CD4-positive, alpha-beta T cell (primary cell): ENCODE results near the gene HBG2. TPM values are rescaled to one million over a fixed set of nuclear protein-coding genes. Genes with fewer than 3 reads are reported as not detected.
"Not testable (repeated sequence)": the region's sequence is repeated elsewhere in the genome, so short reads cannot be mapped to it uniquely, and the experiment has no call there.

Experiments
- ATAC-seq: fragments of 200-7000 bp; cut with Tn5 transposase; one replicate; pipeline ENCODE4 v1.10.0; 2022; ENCODE audit warnings: mild to moderate bottlenecking; ENCODE audit not compliant: poor library complexity
- CTCF ChIA-PET: fragments of 350-600 bp; sonication (Branson Sonifier 250); formaldehyde crosslinking; loops from one replicate; lab custom pipeline; 2021; ENCODE audit warnings: antibody characterized with exemption, inconsistent platforms; lab: Charles Lee
- POLR2A ChIA-PET: fragments of 350-600 bp; sonication (Branson Sonifier 250); formaldehyde crosslinking; loops from one replicate; lab custom pipeline; 2021; ENCODE audit warnings: antibody characterized with exemption, inconsistent platforms; lab: Charles Lee
- DNase-seq, 14 experiments: peaks; one replicate each; pipeline ENCODE4 v3.0.0-alpha.2; 2013 to 2020; ENCODE audit warnings: mixed read lengths in 2 of 14
- H3K27ac ChIP-seq, 2 donors: one replicate each; pipeline versions ENCODE4 v1.5.1 to v1.7.0; 2013; ENCODE audit warnings: low read length in 2 of 2, low read depth in 1 of 2, mild to moderate bottlenecking in 1 of 2
- H3K27me3 ChIP-seq, 2 experiments: 1 replicate in 1 of 2; 2 replicates in 1 of 2; pipeline versions ENCODE4 v1.6.1 to v1.7.0; 2013; ENCODE audit warnings: low read length in 2 of 2, control low read depth in 1 of 2, mild to moderate bottlenecking in 1 of 2, moderate library complexity in 1 of 2; ENCODE audit not compliant: insufficient read depth in 2 of 2, control insufficient read depth in 1 of 2
- H3K36me3 ChIP-seq: one replicate; pipeline ENCODE4 v1.6.1; 2013; ENCODE audit warnings: low read length, control low read depth; ENCODE audit not compliant: insufficient read depth
- H3K4me1 ChIP-seq: one replicate; pipeline ENCODE4 v1.6.1; 2013; ENCODE audit warnings: low read length, control low read depth; ENCODE audit not compliant: insufficient read depth
- H3K4me3 ChIP-seq: one replicate; pipeline ENCODE4 v1.5.1; 2013; ENCODE audit warnings: mild to moderate bottlenecking, low read length, moderate library complexity
- H3K9me3 ChIP-seq, 2 experiments: 1 replicate in 1 of 2; 2 replicates in 1 of 2; pipeline versions ENCODE4 v1.6.1 to v1.7.0; 2013; ENCODE audit warnings: low read length in 2 of 2, mild to moderate bottlenecking in 2 of 2, control low read depth in 1 of 2, moderate library complexity in 1 of 2; ENCODE audit not compliant: control insufficient read depth in 1 of 2, insufficient read depth in 1 of 2
- H3K27ac Mint-ChIP-seq: one replicate; pipeline ENCODE4 v1.8.0; 2020; ENCODE audit warnings: mixed read lengths
- H3K27me3 Mint-ChIP-seq: one replicate; pipeline ENCODE4 v1.8.0; 2021; ENCODE audit warnings: mixed read lengths
- H3K36me3 Mint-ChIP-seq: one replicate; pipeline ENCODE4 v1.8.0; 2021; ENCODE audit warnings: low read depth, mixed read lengths
- H3K4me1 Mint-ChIP-seq: one replicate; pipeline ENCODE4 v1.8.0; 2021; ENCODE audit warnings: low read depth, mixed read lengths
- H3K4me3 Mint-ChIP-seq: one replicate; pipeline ENCODE4 v1.8.0; 2020; ENCODE audit warnings: mild to moderate bottlenecking, mixed read lengths
- H3K9me3 Mint-ChIP-seq: one replicate; pipeline ENCODE4 v1.8.0; 2020; ENCODE audit warnings: mixed read lengths
- intact Hi-C, 2 experiments: fragments of 100-400 bp; cut with DNase I in 1 of 2; cut with micrococcal nuclease in 1 of 2; formaldehyde crosslinking; loops; one replicate each; pipeline versions ENCODE4 v1.15.1 to v1.9.0; 2023 to 2025; cut with DNase I, micrococcal nuclease
- total RNA-seq, 174 experiments: library from RNA in 2 of 174; stranded (reverse) in 2 of 174; gene quantifications; one replicate each; pipeline ENCODE4 v1.2.3 and lab custom pipeline; 2021 to 2026
- TF ChIP-seq, protein P1 (sequence below): fragments of 200-600 bp; IDR thresholded peaks from one replicate; pipeline ENCODE4 v1.8.0; 2022; ENCODE audit warnings: antibody characterized with exemption, mild to moderate bottlenecking

Gene HBG2
- total RNA-seq, 2 experiments from 2014 or later, result not detected

DNA sequence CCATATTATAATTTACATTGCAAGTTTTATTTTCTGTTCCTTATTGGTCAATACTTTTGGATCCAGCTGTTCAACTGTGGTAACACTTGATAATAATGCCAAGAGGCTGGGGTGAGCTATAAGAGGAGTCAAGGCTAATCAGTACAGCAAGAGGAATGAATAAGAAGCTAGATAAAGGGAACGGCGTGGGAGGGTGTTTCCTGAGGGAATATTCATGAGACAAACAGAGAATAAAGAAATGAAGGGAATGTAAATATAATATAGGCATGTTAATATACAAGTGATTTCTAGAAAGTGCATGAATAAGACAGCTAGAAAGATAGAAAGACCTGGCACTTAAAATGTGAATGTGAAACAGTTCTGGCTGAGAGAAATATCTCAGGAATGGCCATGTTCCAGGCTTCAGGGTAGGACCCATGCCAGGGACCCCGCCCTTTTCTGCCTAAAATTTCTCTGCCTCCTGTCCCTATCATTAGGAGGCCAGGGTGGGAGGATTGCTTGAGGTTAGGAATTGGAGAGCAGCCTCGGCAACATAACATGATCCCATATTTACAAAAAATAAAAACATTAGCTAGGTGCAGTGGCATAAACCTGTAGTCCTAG, 43.2 kb upstream of the HBG2 start:
- TF ChIP-seq, protein P1, sequence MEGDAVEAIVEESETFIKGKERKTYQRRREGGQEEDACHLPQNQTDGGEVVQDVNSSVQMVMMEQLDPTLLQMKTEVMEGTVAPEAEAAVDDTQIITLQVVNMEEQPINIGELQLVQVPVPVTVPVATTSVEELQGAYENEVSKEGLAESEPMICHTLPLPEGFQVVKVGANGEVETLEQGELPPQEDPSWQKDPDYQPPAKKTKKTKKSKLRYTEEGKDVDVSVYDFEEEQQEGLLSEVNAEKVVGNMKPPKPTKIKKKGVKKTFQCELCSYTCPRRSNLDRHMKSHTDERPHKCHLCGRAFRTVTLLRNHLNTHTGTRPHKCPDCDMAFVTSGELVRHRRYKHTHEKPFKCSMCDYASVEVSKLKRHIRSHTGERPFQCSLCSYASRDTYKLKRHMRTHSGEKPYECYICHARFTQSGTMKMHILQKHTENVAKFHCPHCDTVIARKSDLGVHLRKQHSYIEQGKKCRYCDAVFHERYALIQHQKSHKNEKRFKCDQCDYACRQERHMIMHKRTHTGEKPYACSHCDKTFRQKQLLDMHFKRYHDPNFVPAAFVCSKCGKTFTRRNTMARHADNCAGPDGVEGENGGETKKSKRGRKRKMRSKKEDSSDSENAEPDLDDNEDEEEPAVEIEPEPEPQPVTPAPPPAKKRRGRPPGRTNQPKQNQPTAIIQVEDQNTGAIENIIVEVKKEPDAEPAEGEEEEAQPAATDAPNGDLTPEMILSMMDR, result no peak
- Histone ChIP-seq H3K27ac (no peak overlapping the region), H3K4me1 (no peaks in the 10 kb centered on the region), H3K9me3 (peaks cover 0 to 7% of the 10 kb centered on the region in 2 experiments), H3K36me3 (no peaks in the 10 kb centered on the region), H3K27me3 (no peaks in the 10 kb centered on the region), H3K4me3 (no peak overlapping the region)
- POLR2A ChIA-PET, result no interaction called here
- CTCF ChIA-PET, result no interaction called here
- DNase-seq (no peak), ATAC-seq (no peak)
- H3K27me3 Mint-ChIP-seq, result peaks cover 3% of the 10 kb centered on the region
- no peaks in the 10 kb centered on the region for H3K9me3 Mint-ChIP-seq
- H3K36me3 Mint-ChIP-seq, result no peaks in the 10 kb centered on the region
- no peaks in the 10 kb centered on the region for H3K4me1 Mint-ChIP-seq
- H3K27ac Mint-ChIP-seq, result no peak overlapping the region
- H3K4me3 Mint-ChIP-seq, result no peak overlapping the region
- intact Hi-C loops, result no loop called here

DNA sequence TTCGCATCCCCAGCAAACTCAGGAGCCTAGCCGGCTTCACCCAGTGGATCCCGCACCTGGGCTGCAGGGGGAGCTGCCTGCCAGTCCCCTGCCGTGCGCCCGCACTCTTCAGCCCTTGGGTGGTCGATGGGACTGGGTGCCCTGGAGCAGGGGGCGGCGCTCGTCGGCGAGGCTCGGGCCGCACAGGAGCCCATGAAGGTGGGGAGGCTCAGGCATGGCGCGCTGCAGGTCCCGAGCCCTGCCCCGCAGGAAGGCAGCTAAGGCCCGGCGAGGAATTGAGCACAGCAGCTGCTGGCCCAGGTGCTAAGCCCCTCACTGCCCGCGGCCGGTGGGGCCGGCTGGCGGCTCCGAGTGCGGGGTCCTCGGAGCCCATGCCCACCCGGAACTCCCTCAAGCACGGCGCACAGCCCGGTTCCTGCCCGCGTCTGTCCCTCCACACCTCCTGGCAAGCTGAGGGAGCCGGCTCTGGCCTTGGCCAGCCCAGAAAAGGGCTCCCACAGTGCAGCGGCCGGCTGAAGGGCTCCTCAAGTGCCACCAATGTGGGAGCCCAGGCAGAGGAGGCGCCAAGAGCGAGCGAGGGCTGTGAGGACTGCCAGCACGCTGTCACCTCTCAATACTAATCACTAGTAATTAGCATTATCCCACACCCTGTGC, 39.9 kb upstream of the HBG2 start:
- DNase-seq, POLR2A ChIA-PET, H3K27ac Mint-ChIP-seq, H3K27me3 Mint-ChIP-seq, H3K36me3 Mint-ChIP-seq, H3K9me3 ChIP-seq, intact Hi-C loops, CTCF ChIA-PET, H3K4me1 Mint-ChIP-seq, H3K4me3 ChIP-seq, H3K36me3 ChIP-seq, H3K9me3 Mint-ChIP-seq, H3K27me3 ChIP-seq, H3K27ac ChIP-seq, H3K4me3 Mint-ChIP-seq, ATAC-seq, H3K4me1 ChIP-seq: not testable (repeated sequence)

- TF ChIP-seq, protein P1, result no peak
- H3K4me3 Mint-ChIP-seq, result no peak overlapping the region
- ChIA-PET POLR2A (no interaction called here), CTCF (no interaction called here)
- Histone ChIP-seq H3K4me3 (no peak overlapping the region), H3K27me3 (no peaks in the 10 kb centered on the region), H3K9me3 (peaks cover 0 to 7% of the 10 kb centered on the region in 2 experiments), H3K4me1 (no peaks in the 10 kb centered on the region), H3K27ac (no peak overlapping the region), H3K36me3 (no peaks in the 10 kb centered on the region)
- intact Hi-C loops, result no loop called here
- H3K36me3 Mint-ChIP-seq, result no peaks in the 10 kb centered on the region
- no peaks in the 10 kb centered on the region for H3K9me3 Mint-ChIP-seq
- H3K27me3 Mint-ChIP-seq, result no peaks in the 10 kb centered on the region
- no peak overlapping the region for H3K27ac Mint-ChIP-seq
- ATAC-seq (no peak), DNase-seq (no peak)
- no peaks in the 10 kb centered on the region for H3K4me1 Mint-ChIP-seq
Observed at GRCh38 chr11:5293028-5293427, 38.4 kb upstream of the HBG2 start.
